Right lobe of liver (tissue), 4 donors: ENCODE measurements around the gene LUZP1.

ENCODE experiments used
- POLR2A ChIP-seq: fragments of 450-650 bp; IDR thresholded peaks from one replicate; pipeline ENCODE4 v1.6.1; 2017; ENCODE audit warnings: antibody characterized with exemption, mild to moderate bottlenecking
- TF ChIP-seq, protein P1 (sequence below), 4 donors: fragments of 200-600 bp in 3 of 4; fragments of 450-650 bp in 1 of 4; IDR thresholded peaks; one replicate each; pipeline versions ENCODE4 v1.5.1 to v1.8.0; 2016 to 2022; ENCODE audit warnings: antibody characterized with exemption in 4 of 4, mild to moderate bottlenecking in 2 of 4
- donor health status: DM: no; HTN: no; CAD: no.
- donor health status: DM: no; HTN: no; CAD: no.
- donor health status: DM: no; HTN: yes; CAD: no.

DNA sequence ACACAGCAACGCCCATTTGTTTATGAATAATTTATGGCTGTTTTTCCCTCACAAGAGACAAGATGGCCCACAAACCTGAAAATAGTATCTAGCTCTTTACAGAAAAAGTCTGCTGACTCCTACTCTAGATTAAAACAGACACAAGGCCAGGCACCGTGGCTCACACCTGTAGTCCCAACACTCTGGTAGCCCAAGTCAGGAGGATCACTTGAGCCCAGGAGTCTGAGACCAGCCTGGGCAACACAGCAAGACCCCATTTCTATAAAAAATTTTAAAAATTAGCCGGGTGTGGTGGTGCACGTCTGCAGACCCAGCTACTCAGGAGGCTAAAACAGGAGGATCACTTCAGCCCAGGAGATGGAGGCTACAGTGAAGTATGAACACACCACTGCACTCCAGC is 34.6 kb downstream of the LUZP1 start:
- TF ChIP-seq, protein P1, sequence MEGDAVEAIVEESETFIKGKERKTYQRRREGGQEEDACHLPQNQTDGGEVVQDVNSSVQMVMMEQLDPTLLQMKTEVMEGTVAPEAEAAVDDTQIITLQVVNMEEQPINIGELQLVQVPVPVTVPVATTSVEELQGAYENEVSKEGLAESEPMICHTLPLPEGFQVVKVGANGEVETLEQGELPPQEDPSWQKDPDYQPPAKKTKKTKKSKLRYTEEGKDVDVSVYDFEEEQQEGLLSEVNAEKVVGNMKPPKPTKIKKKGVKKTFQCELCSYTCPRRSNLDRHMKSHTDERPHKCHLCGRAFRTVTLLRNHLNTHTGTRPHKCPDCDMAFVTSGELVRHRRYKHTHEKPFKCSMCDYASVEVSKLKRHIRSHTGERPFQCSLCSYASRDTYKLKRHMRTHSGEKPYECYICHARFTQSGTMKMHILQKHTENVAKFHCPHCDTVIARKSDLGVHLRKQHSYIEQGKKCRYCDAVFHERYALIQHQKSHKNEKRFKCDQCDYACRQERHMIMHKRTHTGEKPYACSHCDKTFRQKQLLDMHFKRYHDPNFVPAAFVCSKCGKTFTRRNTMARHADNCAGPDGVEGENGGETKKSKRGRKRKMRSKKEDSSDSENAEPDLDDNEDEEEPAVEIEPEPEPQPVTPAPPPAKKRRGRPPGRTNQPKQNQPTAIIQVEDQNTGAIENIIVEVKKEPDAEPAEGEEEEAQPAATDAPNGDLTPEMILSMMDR (IDR thresholded peaks at IDR 0.05) = no peak
- no peak for TF ChIP-seq POLR2A
